Measurements from ENCODE around the gene RTL1.

GRCh38 chr14:100885196-100885595, 18.3 kb downstream of the RTL1 start:
- TF ChIP-seq CTCF (conservative IDR thresholded peaks at IDR 0.05; ENCODE audit: low read depth, low read length), result no peak
- no peak for TF ChIP-seq EZH2phosphoT487 (IDR thresholded peaks at IDR 0.05; ENCODE audit: borderline replicate concordance, low read length)
- no peak for TF ChIP-seq EZH2 (IDR thresholded peaks at IDR 0.05; ENCODE audit: low read length, unreplicated experiment)

Data from PC-3 (cell line).